MM.1S (cell line): ENCODE results near the gene KCNK17.

ENCODE experiments used
- EZH2 ChIP-seq: fragments of 300-600 bp; sonication (generic); optimal IDR thresholded peaks from 2 replicates; pipeline ENCODE3; 2017; ENCODE audit warnings: low read depth, mild to moderate bottlenecking, antibody characterized with exemption, low read length, mixed read lengths
- EZH2phosphoT487 ChIP-seq: fragments of 300-600 bp; sonication (generic); IDR thresholded peaks from 2 replicates; pipeline ENCODE4 v1.6.1; 2018; ENCODE audit warnings: antibody characterized with exemption, low read length
- TF ChIP-seq, protein P1 (sequence below): fragments of 300-600 bp; sonication (generic); IDR thresholded peaks from 2 replicates; pipeline ENCODE4 v1.5.1; 2016; ENCODE audit warnings: antibody characterized with exemption, low read length, mixed read lengths

DNA sequence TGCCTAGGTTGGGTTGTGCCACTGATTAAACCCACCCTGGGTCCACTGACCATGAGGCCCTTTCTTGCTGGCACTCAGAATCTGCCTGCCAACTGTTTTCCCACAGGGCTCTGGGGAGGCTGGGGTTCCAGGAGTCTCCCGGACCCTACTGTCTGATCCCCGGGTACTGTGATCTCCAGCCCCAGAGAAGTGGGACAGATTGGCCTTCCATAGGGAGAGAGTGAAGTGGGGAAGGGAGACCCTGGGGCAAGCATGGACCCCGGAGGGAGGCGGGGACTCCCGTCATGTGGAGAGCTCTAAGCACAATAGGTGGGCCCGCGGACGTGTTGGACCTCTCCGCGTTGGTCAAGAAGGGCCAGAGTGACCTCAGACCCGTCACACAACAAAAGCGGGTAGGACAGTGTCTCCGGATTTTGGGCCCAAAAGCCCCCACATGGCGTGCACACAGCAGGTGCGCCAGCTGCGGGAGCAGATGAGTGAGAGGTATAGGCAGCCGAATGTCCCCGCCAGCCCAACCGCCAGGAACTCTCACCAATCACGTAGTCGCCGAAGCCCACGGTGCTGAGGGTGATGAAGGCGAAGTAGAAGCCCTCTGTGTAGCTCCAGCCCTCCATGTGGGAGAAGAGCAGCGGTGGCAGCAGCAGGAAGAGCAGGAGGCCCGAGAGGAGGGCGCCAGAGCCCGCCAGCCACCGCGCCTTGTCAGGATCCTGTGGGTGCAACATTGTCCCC lies 10.6 kb downstream of the KCNK17 start:
- TF ChIP-seq, protein P1, sequence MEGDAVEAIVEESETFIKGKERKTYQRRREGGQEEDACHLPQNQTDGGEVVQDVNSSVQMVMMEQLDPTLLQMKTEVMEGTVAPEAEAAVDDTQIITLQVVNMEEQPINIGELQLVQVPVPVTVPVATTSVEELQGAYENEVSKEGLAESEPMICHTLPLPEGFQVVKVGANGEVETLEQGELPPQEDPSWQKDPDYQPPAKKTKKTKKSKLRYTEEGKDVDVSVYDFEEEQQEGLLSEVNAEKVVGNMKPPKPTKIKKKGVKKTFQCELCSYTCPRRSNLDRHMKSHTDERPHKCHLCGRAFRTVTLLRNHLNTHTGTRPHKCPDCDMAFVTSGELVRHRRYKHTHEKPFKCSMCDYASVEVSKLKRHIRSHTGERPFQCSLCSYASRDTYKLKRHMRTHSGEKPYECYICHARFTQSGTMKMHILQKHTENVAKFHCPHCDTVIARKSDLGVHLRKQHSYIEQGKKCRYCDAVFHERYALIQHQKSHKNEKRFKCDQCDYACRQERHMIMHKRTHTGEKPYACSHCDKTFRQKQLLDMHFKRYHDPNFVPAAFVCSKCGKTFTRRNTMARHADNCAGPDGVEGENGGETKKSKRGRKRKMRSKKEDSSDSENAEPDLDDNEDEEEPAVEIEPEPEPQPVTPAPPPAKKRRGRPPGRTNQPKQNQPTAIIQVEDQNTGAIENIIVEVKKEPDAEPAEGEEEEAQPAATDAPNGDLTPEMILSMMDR = no peak
- TF ChIP-seq EZH2 = no peak
- TF ChIP-seq EZH2phosphoT487 = no peak
